Fibroblast of the aortic adventitia (primary cell): Measurements from ENCODE around the gene ADISSP. TPM values are rescaled to one million over a fixed set of nuclear protein-coding genes. Genes with fewer than 3 reads are reported as not detected.

Source experiments
- DNase-seq: peaks from one replicate; pipeline ENCODE4 v3.0.0-alpha.2; 2010; ENCODE audit warnings: low read depth
- H3K4me3 ChIP-seq: 2 replicates; pipeline ENCODE4 v1.5.1; 2011; ENCODE audit warnings: low read depth, mild to moderate bottlenecking, control low read depth, low read length, moderate library complexity
- CTCF ChIP-seq: IDR thresholded peaks from 2 replicates; pipeline ENCODE4 v1.5.1; 2011; ENCODE audit warnings: mild to moderate bottlenecking, low read length, control low read depth, inconsistent platforms; ENCODE audit not compliant: insufficient read depth
- total RNA-seq: library from RNA; depleted of rRNA; stranded (reverse); fragments of >200 nt; gene quantifications from 2 replicates; pipeline ENCODE4 v1.2.3, GENCODE V29; 2012; ENCODE audit warnings: low replicate concordance

The ADISSP gene
- total RNA-seq, 1 donor = 28.4 TPM

GRCh38 chr20:3781153-3781910 lies 13.8 kb upstream of the ADISSP start, which contains the start of gene SPEF1:
Gene SPEF1 (minus strand): TSS chr20:3781448. CDS start chr20:3781287, 161 bp downstream.
- TF ChIP-seq CTCF = peak; percentile 49
- H3K4me3 ChIP-seq = peak within 1 kb of the TSS; percentile 62
- peak; percentile 92 for DNase-seq

- no peak overlapping the region for H3K4me3 ChIP-seq
- no peak for DNase-seq
- TF ChIP-seq CTCF = no peak
Measured at GRCh38 chr20:3778976-3779375, 11.4 kb upstream of the ADISSP start.

- TF ChIP-seq CTCF = no peak
- H3K4me3 ChIP-seq = peak overlapping the region; percentile 61
- peak; percentile 34 for DNase-seq
Measured at GRCh38 chr20:3777716-3778629, 10.4 kb upstream of the ADISSP start.

- no peak for TF ChIP-seq CTCF
- no peak for DNase-seq
- peak overlapping the region; percentile 61 for H3K4me3 ChIP-seq
Measured at GRCh38 chr20:3777381-3777715, 9.8 kb upstream of the ADISSP start.

GRCh38 chr20:3775457-3776108 lies 8.0 kb upstream of the ADISSP start:
- H3K4me3 ChIP-seq = no peak overlapping the region
- no peak for TF ChIP-seq CTCF
- DNase-seq = no peak

- TF ChIP-seq CTCF = no peak
- no peak overlapping the region for H3K4me3 ChIP-seq
- DNase-seq = no peak
Measured at GRCh38 chr20:3771552-3772058, 4.1 kb upstream of the ADISSP start.
